Spleen (tissue), 7 donors: Measurements from ENCODE around the gene ITCH.

Experiments used
- POLR2A ChIP-seq, 3 donors: fragments of 450-650 bp; IDR thresholded peaks; one replicate each; pipeline ENCODE4 v1.5.1; 2017; ENCODE audit warnings: antibody characterized with exemption in 3 of 3, mild to moderate bottlenecking in 1 of 3
- TF ChIP-seq, protein P1 (sequence below), 11 experiments: fragments of 200-600 bp in 7 of 11; fragments of 450-650 bp in 4 of 11; sonication (generic) in 4 of 11; IDR thresholded peaks in 8 of 11; conservative IDR thresholded peaks in 3 of 11; 1 replicate in 7 of 11; 2 replicates in 4 of 11; pipeline versions ENCODE4 v1.4.0 to v1.8.0; 2016 to 2021; ENCODE audit warnings: antibody characterized with exemption in 11 of 11, inconsistent platforms in 4 of 11, mild to moderate bottlenecking in 1 of 11
- donor health status: DM: no; HTN: no; CAD: no; lungs with moderate emphysema.
- donor health status: DM: no; HTN: no; CAD: no.
- donor health status: DM: no; HTN: no; CAD: no.

DNA sequence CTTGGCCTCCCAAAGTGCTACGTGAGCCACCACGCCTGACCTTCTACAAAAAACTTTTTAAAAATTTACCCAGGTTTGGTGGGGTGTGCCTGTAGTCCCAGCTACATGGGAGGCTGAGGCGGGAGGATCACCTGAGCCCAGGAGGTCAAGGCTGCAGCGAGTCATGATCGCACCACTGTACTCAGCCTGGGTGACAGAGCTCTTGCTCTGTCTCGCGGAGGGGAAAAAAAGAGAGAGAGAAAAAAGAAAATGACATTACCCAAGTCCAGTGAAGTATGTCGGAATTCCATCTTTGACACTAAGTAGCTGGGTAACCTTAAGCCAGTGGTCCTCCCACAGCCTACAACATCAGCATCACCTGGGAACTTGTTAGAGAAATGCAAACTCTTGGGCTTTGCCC lies 176.7 kb downstream of the ITCH start:
- TF ChIP-seq, protein P1, sequence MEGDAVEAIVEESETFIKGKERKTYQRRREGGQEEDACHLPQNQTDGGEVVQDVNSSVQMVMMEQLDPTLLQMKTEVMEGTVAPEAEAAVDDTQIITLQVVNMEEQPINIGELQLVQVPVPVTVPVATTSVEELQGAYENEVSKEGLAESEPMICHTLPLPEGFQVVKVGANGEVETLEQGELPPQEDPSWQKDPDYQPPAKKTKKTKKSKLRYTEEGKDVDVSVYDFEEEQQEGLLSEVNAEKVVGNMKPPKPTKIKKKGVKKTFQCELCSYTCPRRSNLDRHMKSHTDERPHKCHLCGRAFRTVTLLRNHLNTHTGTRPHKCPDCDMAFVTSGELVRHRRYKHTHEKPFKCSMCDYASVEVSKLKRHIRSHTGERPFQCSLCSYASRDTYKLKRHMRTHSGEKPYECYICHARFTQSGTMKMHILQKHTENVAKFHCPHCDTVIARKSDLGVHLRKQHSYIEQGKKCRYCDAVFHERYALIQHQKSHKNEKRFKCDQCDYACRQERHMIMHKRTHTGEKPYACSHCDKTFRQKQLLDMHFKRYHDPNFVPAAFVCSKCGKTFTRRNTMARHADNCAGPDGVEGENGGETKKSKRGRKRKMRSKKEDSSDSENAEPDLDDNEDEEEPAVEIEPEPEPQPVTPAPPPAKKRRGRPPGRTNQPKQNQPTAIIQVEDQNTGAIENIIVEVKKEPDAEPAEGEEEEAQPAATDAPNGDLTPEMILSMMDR (IDR thresholded peaks at IDR 0.05 in 8 of 11, conservative IDR thresholded peaks at IDR 0.05 in 3 of 11), result no peak
- no peak for TF ChIP-seq POLR2A (IDR thresholded peaks at IDR 0.05)
